Activated CD8-positive, alpha-beta memory T cell treated with anti-CD3 and anti-CD28 coated beads, Interleukin-2, amount 50 U/mL, for 1 hour (primary cell): ENCODE results near the gene MYOG.

Source experiments
- DNase-seq: peaks from one replicate; pipeline ENCODE4 v3.0.0-alpha.2; 2020; ENCODE audit errors: extremely low read depth

The MYOG gene

GRCh38 chr1:203085528-203086406 is at the start of gene MYOG:
Gene MYOG (minus strand): TSS chr1:203086012. CDS start chr1:203085961, 51 bp downstream.
- no peak for DNase-seq

GRCh38 chr1:203133970-203134725 is 48.3 kb upstream of the MYOG start:
- DNase-seq, result no peak

GRCh38 chr1:203131548-203132200 is 45.9 kb upstream of the MYOG start:
- no peak for DNase-seq

- DNase-seq, result no peak
Observed at GRCh38 chr1:203130358-203130985, 44.7 kb upstream of the MYOG start.

- no peak for DNase-seq
Observed at GRCh38 chr1:203129501-203130231, 43.9 kb upstream of the MYOG start.

GRCh38 chr1:203128716-203129500 is 43.1 kb upstream of the MYOG start:
- DNase-seq, result no peak

GRCh38 chr1:203128431-203128715 is 42.6 kb upstream of the MYOG start:
- DNase-seq, result no peak

- DNase-seq, result no peak
Observed at GRCh38 chr1:203127666-203128430, 42.0 kb upstream of the MYOG start, which contains the start of gene ADORA1. Gene ADORA1 (plus strand): TSS chr1:203127726. CDS start chr1:203128842, 1,116 bp downstream.

GRCh38 chr1:203126866-203127665 is 41.3 kb upstream of the MYOG start:
- no peak for DNase-seq

GRCh38 chr1:203126151-203126865 is 40.5 kb upstream of the MYOG start:
- DNase-seq, result no peak

GRCh38 chr1:203124546-203125317 is 38.9 kb upstream of the MYOG start:
- DNase-seq, result no peak

- DNase-seq, result no peak
Observed at GRCh38 chr1:203124011-203124410, 38.2 kb upstream of the MYOG start.

GRCh38 chr1:203122159-203122558 is 36.3 kb upstream of the MYOG start:
- no peak for DNase-seq

GRCh38 chr1:203121186-203122015 is 35.6 kb upstream of the MYOG start:
- DNase-seq, result no peak

GRCh38 chr1:203120325-203121153 is 34.7 kb upstream of the MYOG start:
- no peak for DNase-seq
